Peyer's patch (tissue), 4 donors: ENCODE data around the gene ENHO. TPM values are rescaled to one million over a fixed set of nuclear protein-coding genes. Genes with fewer than 3 reads are reported as not detected.

Experiments used
- DNase-seq, 3 donors: peaks; one replicate each; pipeline ENCODE4 v3.0.0-alpha.2; 2017 to 2019
- H3K27ac ChIP-seq, 4 donors: fragments of 200-600 bp; sonication (generic); one replicate each; pipeline ENCODE4 v1.5.1; 2016 to 2019
- H3K27me3 ChIP-seq, 2 donors: fragments of 200-600 bp; sonication (generic); one replicate each; pipeline ENCODE4 v1.5.1; 2019
- H3K36me3 ChIP-seq, 3 donors: fragments of 200-600 bp; sonication (generic); one replicate each; pipeline ENCODE4 v1.5.1; 2016 to 2019
- H3K4me1 ChIP-seq, 4 donors: fragments of 200-600 bp; sonication (generic); one replicate each; pipeline ENCODE4 v1.5.1; 2016 to 2019
- H3K4me3 ChIP-seq, 4 donors: fragments of 200-600 bp; sonication (generic); 1 replicate in 3 of 4; 2 replicates in 1 of 4; pipeline ENCODE4 v1.5.1; 2016 to 2019; ENCODE audit warnings: mild to moderate bottlenecking in 1 of 4
- H3K9me3 ChIP-seq, 4 donors: fragments of 200-600 bp; sonication (generic); one replicate each; pipeline ENCODE4 v1.5.1; 2016 to 2019; ENCODE audit warnings: mild to moderate bottlenecking in 1 of 4
- POLR2A ChIP-seq, 2 donors: fragments of 450-650 bp; IDR thresholded peaks; one replicate each; pipeline ENCODE4 v1.5.1; 2017; ENCODE audit warnings: antibody characterized with exemption in 2 of 2, mild to moderate bottlenecking in 2 of 2, moderate library complexity in 2 of 2
- small RNA-seq, 2 donors: library from RNA; depleted of rRNA; stranded (forward); fragments of <200 nt; gene quantifications; one replicate each; pipeline ENCODE3, GENCODE V24; 2016
- total RNA-seq, 4 donors: library from RNA; depleted of rRNA; stranded (reverse); fragments of >200 nt; gene quantifications; one replicate each; pipeline ENCODE4 v1.1.0, GENCODE V29; 2016
- TF ChIP-seq, protein P1 (sequence below), 6 experiments: fragments of 450-650 bp in 4 of 6; fragments of 200-600 bp in 2 of 6; sonication (generic) in 1 of 6; IDR thresholded peaks; one replicate each; pipeline ENCODE4 v1.5.1; 2017 to 2019; ENCODE audit warnings: antibody characterized with exemption in 6 of 6, mild to moderate bottlenecking in 3 of 6, moderate library complexity in 1 of 6

ENHO gene
- total RNA-seq, 4 donors from 2014 or later = 1.8 to 3.3 TPM; not detected in 2

DNA sequence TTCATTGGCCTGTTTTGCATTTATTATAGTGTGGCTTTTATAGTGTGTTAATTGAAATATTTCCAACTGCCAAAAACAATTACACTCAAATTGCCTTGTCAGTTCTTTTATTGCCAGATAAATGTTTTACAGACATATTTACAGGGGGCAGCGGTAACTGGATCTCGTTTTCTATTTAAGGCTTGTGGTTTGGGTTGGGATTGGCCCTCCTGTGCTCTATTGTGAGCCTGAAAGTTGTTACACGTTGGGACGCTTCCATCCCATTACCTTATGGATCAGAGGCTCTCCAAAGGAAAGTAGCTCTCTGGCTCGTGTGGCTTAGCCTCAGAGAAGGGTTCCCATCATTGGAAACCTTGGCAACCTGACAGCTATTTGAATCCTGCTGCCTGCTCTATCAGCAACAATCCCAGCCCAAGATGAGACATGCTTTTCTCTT lies 43.3 kb downstream of the ENHO start:
- no peaks in the 10 kb centered on the region for H3K9me3 ChIP-seq
- no peak for DNase-seq
- no peak overlapping the region for H3K27ac ChIP-seq
- H3K27me3 ChIP-seq = no peaks in the 10 kb centered on the region
- TF ChIP-seq, protein P1, sequence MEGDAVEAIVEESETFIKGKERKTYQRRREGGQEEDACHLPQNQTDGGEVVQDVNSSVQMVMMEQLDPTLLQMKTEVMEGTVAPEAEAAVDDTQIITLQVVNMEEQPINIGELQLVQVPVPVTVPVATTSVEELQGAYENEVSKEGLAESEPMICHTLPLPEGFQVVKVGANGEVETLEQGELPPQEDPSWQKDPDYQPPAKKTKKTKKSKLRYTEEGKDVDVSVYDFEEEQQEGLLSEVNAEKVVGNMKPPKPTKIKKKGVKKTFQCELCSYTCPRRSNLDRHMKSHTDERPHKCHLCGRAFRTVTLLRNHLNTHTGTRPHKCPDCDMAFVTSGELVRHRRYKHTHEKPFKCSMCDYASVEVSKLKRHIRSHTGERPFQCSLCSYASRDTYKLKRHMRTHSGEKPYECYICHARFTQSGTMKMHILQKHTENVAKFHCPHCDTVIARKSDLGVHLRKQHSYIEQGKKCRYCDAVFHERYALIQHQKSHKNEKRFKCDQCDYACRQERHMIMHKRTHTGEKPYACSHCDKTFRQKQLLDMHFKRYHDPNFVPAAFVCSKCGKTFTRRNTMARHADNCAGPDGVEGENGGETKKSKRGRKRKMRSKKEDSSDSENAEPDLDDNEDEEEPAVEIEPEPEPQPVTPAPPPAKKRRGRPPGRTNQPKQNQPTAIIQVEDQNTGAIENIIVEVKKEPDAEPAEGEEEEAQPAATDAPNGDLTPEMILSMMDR (IDR thresholded peaks at IDR 0.05) = no peak
- TF ChIP-seq POLR2A (IDR thresholded peaks at IDR 0.05) = no peak
- no peak overlapping the region for H3K4me3 ChIP-seq
- H3K36me3 ChIP-seq = no peaks in the 10 kb centered on the region
- no peaks in the 10 kb centered on the region for H3K4me1 ChIP-seq

DNA sequence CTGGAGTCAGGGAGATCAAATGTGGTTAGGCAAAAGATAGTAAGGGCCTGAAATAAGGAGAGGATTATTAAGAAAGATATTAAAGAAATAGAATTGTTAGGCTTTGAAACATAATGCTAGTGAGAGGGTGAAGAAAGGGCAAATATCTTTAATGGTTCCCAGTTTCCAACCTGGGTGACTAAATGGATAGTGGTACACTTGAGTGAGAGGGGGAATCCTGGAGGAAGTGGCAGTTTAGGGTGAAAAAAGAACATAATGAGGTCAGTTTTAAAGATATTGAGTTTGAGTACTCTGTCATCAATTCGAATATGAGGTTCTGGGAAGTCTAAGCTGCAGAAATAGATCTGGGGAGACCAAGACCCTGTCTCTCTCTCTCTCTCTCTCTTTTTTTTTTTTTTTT lies 45.2 kb downstream of the ENHO start:
- no peak overlapping the region for H3K27ac ChIP-seq
- no peaks in the 10 kb centered on the region for H3K27me3 ChIP-seq
- H3K4me3 ChIP-seq = no peak overlapping the region
- no peaks in the 10 kb centered on the region for H3K9me3 ChIP-seq
- TF ChIP-seq, protein P1 (IDR thresholded peaks at IDR 0.05) = no peak
- no peak for TF ChIP-seq POLR2A (IDR thresholded peaks at IDR 0.05)
- DNase-seq = no peak
- no peaks in the 10 kb centered on the region for H3K4me1 ChIP-seq
- H3K36me3 ChIP-seq = no peaks in the 10 kb centered on the region

DNA sequence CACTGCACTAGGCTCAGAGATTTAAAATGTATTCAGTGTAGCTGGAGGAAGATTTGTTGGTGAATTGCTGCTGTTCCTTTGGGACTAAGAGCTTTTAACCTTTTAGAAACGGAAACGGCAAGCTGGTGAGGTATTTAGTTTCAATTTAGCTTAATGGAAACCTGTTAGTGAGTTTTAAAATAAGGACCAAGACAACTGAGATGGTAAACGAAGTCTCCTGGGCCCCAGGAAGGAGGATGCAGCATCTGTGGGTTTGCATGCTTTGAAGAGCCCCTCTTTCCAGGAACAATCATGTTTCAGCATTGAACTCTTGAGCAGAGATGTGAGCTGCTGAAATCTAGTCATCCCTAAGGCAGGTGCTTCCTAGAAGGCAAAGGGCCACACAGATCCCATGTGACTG lies 47.7 kb downstream of the ENHO start:
- TF ChIP-seq, protein P1 (IDR thresholded peaks at IDR 0.05) = no peak
- TF ChIP-seq POLR2A (IDR thresholded peaks at IDR 0.05) = no peak
- H3K9me3 ChIP-seq = no peaks in the 10 kb centered on the region
- DNase-seq = no peak
- no peaks in the 10 kb centered on the region for H3K4me1 ChIP-seq
- H3K36me3 ChIP-seq = no peaks in the 10 kb centered on the region
- H3K27me3 ChIP-seq = no peaks in the 10 kb centered on the region
- no peak overlapping the region for H3K4me3 ChIP-seq
- H3K27ac ChIP-seq = no peak overlapping the region

Small RNAs within 50 kb of the gene (small RNA-seq; reads per million reads assigned to genes)
- 0 reads per million in 2 donors for gene RN7SKP24

Other genes starting within 250 kb of the ENHO start
- gene KIF24, start 193.7 kb downstream of the ENHO start, total RNA-seq = 1 to 10 TPM; 2.1 to 5.2 (median 2.9) TPM
- gene NUDT2, start 193.4 kb downstream of the ENHO start, total RNA-seq = 10 to 100 TPM in 3 of 4 donors, not detected in 1; 13.8 to 20.0 (median 14.7) TPM
- gene MYORG, start 146.1 kb downstream of the ENHO start, total RNA-seq = 10 to 100 TPM in 3 of 4 donors, 1 to 10 TPM in 1; 7.4 to 97.2 (median 88.3) TPM
- 10 to 100 TPM in 2 of 4 donors, 1 to 10 TPM in 2; 6.0 to 13.2 (median 9.5) TPM for gene FAM219A, start 64.4 kb downstream of the ENHO start, total RNA-seq
- not detected for gene DNAI1, start 64.2 kb downstream of the ENHO start, total RNA-seq
- gene CNTFR, start 66.7 kb upstream of the ENHO start, total RNA-seq = 10 to 100 TPM in 3 of 4 donors, 1 to 10 TPM in 1; 1.7 to 24.6 (median 15.6) TPM
- 10 to 100 TPM; 28.9 to 83.5 (median 54.8) TPM for gene RPP25L, start 89.1 kb upstream of the ENHO start, total RNA-seq
- 10 to 100 TPM; 37.4 to 70.1 (median 47.5) TPM for gene DCTN3, start 97.5 kb upstream of the ENHO start, total RNA-seq
- gene ARID3C, start 106.1 kb upstream of the ENHO start, total RNA-seq = under 1 TPM in 1 of 4 donors, not detected in 3; 0.53 TPM
- 100 to 1,000 TPM in 3 of 4 donors, 10 to 100 TPM in 1; 63.5 to 138 (median 111) TPM for gene SIGMAR1, start 114.8 kb upstream of the ENHO start, total RNA-seq
- gene GALT, start 123.7 kb upstream of the ENHO start, total RNA-seq = 100 to 1,000 TPM; 111 to 310 (median 185) TPM
- 10 to 100 TPM; 37.8 to 98.3 (median 58.0) TPM for gene IL11RA, start 129.2 kb upstream of the ENHO start, total RNA-seq
- not detected for gene CCL27, start 139.7 kb upstream of the ENHO start, total RNA-seq
- gene CCL19, start 168.3 kb upstream of the ENHO start, total RNA-seq = not detected
- gene CCL21, start 187.1 kb upstream of the ENHO start, total RNA-seq = 10 to 100 TPM; 54.7 to 85.2 (median 70.3) TPM